Measurements from ENCODE around the gene MRPS25.

- TF ChIP-seq CTCF (IDR thresholded peaks at IDR 0.05) = no peak
- TF ChIP-seq JUN (CRISPR knock-in tag; IDR thresholded peaks at IDR 0.05) = no peak
- TF ChIP-seq, protein P1, sequence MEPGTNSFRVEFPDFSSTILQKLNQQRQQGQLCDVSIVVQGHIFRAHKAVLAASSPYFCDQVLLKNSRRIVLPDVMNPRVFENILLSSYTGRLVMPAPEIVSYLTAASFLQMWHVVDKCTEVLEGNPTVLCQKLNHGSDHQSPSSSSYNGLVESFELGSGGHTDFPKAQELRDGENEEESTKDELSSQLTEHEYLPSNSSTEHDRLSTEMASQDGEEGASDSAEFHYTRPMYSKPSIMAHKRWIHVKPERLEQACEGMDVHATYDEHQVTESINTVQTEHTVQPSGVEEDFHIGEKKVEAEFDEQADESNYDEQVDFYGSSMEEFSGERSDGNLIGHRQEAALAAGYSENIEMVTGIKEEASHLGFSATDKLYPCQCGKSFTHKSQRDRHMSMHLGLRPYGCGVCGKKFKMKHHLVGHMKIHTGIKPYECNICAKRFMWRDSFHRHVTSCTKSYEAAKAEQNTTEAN (CRISPR knock-in tag; IDR thresholded peaks at IDR 0.05) = no peak
- TF ChIP-seq CREB1 (CRISPR knock-in tag; IDR thresholded peaks at IDR 0.05) = no peak
- TF ChIP-seq NR1H2 (CRISPR knock-in tag; IDR thresholded peaks at IDR 0.05) = no peak
- no peak for TF ChIP-seq ZNF671 (CRISPR knock-in tag; IDR thresholded peaks at IDR 0.05)
- TF ChIP-seq ETV6 (CRISPR knock-in tag; IDR thresholded peaks at IDR 0.05) = no peak
- no peak for TF ChIP-seq MXD4 (CRISPR knock-in tag; IDR thresholded peaks at IDR 0.05; ENCODE audit: borderline replicate concordance)
- TF ChIP-seq, protein P2, sequence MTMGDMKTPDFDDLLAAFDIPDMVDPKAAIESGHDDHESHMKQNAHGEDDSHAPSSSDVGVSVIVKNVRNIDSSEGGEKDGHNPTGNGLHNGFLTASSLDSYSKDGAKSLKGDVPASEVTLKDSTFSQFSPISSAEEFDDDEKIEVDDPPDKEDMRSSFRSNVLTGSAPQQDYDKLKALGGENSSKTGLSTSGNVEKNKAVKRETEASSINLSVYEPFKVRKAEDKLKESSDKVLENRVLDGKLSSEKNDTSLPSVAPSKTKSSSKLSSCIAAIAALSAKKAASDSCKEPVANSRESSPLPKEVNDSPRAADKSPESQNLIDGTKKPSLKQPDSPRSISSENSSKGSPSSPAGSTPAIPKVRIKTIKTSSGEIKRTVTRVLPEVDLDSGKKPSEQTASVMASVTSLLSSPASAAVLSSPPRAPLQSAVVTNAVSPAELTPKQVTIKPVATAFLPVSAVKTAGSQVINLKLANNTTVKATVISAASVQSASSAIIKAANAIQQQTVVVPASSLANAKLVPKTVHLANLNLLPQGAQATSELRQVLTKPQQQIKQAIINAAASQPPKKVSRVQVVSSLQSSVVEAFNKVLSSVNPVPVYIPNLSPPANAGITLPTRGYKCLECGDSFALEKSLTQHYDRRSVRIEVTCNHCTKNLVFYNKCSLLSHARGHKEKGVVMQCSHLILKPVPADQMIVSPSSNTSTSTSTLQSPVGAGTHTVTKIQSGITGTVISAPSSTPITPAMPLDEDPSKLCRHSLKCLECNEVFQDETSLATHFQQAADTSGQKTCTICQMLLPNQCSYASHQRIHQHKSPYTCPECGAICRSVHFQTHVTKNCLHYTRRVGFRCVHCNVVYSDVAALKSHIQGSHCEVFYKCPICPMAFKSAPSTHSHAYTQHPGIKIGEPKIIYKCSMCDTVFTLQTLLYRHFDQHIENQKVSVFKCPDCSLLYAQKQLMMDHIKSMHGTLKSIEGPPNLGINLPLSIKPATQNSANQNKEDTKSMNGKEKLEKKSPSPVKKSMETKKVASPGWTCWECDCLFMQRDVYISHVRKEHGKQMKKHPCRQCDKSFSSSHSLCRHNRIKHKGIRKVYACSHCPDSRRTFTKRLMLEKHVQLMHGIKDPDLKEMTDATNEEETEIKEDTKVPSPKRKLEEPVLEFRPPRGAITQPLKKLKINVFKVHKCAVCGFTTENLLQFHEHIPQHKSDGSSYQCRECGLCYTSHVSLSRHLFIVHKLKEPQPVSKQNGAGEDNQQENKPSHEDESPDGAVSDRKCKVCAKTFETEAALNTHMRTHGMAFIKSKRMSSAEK (CRISPR knock-in tag; IDR thresholded peaks at IDR 0.05; ENCODE audit: borderline replicate concordance) = no peak
- TF ChIP-seq, protein P3, sequence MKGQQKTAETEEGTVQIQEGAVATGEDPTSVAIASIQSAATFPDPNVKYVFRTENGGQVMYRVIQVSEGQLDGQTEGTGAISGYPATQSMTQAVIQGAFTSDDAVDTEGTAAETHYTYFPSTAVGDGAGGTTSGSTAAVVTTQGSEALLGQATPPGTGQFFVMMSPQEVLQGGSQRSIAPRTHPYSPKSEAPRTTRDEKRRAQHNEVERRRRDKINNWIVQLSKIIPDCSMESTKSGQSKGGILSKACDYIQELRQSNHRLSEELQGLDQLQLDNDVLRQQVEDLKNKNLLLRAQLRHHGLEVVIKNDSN (CRISPR knock-in tag; IDR thresholded peaks at IDR 0.05) = no peak
These were observed 41.4 kb downstream of the MRPS25 start for GRCh38 chr3:15023719-15024118.
